Measurements from ENCODE around the gene ACD.
A peak's percentile ranks its signal among the peaks of the same experiment; 100 is the strongest.

Gene ACD

DNA sequence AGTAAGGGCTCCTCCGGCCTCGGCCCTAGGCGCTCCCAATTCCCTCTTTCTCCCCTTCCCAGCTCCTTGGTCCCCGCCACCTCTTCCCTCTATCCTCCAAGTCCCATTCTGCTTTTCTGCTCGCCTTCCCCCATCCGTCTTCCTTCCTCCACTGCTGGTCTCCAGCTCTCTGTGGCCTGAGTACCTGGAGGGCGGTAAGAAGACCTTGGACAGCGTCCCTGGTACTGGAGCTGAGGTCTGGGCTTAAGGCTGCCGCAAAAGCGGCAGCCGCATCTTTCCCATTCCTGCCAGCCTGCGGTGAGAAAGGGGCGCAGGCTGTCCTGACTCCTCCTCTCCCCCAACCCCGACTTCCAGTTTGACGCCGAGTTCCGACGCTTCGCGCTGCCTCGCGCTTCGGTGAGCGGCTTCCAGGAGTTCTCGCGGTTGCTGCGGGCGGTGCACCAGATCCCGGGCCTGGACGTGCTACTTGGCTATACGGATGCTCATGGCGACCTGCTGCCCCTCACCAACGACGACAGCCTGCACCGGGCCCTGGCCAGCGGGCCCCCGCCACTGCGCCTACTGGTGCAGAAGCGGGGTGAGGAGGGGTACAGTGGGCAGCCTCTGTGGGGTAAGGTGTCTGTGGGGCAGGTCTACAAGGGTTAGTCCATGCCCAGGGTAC lies 1.2 kb upstream of the ACD start:
- peak; percentile 35 to 39 for DNase-seq

DNA sequence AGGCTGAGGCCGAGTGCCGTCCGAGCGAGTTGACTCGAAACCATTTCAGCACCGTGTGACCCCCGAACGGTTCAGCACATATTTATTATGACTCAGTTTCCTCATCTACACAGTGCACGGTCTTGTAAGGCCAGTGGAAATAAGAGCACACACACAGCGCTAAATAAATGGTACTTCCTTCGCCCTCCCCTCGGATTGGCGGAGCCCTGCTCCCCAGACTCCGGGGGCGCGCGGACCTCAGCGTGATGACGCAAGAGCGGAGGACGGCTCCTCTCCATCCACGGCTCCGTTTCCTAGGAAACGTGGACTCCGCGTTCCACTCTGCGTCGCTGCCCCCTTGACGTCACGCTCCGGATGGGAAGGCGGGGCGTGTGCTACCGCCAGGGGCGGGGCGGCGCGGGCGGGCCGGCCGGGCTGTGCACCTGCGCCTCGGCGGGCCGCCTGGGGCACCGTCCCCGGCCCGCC lies 536 bp upstream of the ACD start, which contains the start of gene PARD6A:
PARD6A (plus strand) TSS at position 397 of the 465 bp plus-strand sequence. CDS start 79 bp downstream, outside the sequence.
- peak; percentile 96 to 97 for DNase-seq

DNA sequence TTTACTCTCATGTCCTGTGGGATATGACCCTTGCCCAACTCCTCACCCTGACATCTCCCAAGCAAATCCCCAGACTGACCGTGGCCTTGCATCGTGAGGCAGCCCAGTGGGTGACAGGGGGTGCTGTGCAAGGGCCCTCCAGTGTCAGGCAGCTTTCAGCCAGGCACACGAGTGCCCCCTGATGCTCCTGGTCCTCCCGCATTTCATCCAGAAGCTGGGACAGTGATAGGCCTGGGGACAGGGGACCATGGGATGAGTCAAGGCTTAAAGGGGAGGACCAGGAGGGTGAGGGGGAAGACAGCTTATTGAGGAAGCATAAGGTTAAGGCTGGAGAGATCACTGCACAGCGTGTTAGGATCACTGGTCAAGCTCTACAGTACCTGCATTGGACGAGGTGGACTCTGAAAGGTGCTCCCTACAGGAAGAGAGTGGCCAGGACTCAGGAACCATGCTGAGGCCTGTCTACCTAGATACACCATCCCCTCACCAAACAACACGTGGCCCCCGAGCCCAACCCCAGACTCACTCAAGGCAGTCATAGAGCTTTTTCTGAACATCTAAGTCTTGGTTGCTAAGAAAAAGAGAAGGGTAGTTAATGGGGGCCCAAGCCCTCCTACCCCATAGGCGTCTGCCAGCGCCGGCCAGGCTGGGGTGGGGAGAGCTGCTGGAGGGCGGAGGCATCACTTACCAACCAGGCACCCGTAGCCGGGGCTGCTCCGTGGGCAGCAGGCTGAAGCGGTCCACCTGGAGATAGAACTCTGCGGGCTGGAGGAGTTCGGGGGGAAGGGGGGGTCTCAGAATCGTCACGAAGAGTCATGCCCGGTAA lies 998 bp downstream of the ACD start:
- no peak for DNase-seq

- no peak for DNase-seq
These were observed 2.1 kb downstream of the ACD start for GRCh38 chr16:67657751-67658518.

DNA sequence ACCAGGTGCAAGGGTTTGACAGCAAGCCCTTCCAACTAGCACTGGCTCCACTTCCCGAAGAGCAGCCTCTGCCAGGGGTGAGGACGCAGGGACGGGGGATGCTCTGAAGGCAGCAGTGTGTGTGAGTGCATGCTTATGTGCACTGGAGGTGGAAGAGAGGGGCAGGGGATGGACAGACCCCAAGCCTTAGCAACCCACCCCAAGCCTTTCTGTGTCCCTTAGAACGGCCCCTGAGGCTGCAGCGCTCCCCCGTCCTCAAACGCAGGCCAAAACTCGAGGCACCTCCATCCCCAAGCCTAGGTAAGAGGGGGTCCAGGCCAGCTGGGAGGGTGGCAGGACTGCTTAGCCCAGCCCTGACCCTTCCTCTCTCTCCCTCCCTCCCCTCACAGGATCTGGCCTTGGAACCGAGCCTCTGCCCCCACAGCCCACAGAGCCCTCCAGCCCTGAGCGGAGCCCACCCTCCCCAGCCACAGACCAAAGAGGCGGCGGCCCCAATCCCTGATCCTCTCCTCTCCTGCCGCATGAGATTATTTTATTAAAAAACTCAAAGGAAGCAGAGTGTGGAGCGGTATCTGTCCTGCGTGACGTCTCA lies 2.9 kb downstream of the ACD start:
- DNase-seq = no peak

DNA sequence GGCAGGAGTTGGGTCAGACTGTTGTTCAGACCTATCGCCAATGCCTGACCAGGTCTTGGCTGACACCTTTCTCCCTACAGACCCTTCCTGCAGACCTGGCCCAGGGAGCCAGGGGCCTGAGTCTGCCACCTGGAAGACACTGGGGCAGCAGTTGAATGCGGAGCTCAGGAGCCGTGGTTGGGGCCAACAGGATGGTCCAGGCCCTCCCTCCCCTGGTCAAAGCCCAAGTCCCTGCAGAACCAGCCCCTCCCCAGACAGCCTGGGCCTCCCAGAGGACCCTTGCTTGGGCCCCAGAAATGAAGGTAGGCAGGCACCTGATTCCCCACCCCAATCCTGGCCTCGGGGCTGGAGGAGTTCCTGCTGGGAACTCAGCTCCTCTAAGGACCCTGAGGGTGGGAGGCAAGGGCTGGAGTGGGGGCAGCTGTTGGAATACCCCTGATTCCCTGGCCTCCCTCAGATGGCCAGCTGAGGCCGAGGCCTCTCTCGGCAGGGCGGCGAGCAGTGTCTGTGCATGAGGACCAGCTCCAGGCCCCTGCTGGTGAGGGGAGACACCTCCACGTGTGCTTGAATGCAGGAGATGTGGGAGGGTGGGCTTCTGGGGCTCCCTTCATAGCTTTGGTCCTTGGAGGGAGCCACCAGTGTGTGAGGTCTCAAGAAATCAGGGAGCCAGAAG lies 3.6 kb downstream of the ACD start:
- DNase-seq = no peak

GRCh38 chr16:67655363-67655762 lies 4.7 kb downstream of the ACD start:
- DNase-seq = no peak

- DNase-seq = no peak
These were observed 5.6 kb downstream of the ACD start for GRCh38 chr16:67654403-67654911.

DNA sequence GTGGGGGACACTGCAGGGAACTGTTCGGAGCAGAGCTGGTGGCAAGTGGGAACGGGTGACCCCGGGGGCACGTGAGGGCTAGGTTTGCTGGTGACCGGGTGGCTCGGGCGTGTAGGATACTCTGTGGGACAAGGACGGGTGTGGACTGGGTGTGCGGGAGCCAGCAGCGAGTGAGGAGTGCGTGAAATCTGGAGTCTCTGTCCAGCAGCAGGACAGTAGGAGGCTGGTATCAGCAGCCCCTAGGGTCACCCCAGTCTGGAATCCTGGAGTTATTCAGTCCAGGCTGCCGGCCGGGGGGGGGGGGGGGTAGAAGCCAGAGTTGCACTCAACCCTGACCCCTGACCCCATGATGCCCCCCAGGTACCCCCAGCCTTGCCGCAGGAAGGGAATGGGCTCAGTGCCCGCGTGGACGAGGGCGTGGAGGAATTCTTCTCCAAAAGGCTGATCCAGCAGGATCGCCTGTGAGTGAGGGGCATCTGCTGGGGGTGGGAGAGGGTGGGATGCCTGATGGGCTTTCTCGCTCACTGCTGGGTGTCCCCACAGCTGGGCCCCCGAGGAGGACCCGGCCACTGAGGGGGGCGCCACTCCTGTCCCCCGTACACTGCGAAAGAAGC lies 6.2 kb downstream of the ACD start:
- DNase-seq = no peak

DNA sequence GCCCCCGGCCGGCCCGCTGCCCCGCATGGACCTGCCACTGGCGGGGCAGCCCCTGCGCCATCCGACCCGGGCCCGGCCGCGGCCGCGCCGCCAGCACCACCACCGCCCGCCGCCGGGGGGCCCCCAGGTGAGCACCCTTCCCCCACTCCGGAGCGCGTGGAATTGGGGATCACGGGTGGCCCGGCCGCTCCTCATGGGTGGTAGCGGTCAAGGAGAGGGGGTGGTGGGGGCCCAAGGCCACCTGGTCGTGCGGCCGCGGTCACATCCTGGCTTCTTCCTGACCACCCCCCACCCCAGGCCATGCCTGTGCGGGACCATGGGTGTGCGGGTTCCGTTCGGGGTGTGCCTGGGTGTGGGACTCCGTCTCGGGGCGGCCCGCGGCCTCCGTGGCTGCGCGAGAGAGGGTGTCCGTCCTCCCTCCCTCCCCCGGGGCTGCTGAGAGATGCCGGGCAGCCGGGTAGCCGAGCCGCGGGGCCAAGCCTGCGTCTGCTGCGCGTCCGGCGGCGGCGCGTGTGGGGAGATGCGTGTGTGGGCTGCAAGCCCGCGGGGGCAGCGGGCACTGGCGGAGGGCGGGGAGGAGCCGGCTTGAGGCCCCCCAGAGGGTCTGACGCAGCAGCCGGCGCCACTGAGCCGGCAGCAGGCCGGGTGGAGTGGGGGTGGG lies 6.8 kb downstream of the ACD start:
- DNase-seq = no peak

DNA sequence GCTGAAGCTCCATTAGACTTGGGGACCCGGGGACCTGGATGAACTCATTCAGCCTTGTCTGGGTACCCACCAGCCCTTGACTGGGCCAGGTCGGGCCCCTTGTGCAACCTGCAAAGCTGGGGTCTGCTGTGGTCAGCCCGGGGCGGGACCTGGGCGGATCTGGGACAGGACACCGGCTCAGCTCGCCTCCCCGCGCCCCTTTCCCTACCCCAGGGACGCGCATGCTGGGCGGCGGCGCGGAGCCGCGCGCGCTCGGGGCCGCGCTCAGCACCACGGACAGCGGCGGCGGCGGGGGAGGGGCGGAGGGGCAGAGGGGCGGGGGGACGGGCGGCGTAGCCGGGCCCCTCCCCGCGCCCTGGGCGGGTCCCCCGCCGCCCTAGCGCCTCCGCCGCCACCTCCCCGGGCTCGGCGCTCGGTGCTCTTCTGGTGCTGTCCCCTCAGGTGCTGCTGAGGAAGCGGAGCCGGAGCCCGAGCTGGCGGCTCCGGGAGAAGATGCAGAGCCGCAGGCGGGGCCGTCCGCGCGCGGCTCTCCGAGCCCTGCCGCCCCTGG lies 7.4 kb downstream of the ACD start:
- DNase-seq = no peak

- DNase-seq = no peak
These were observed 8.2 kb downstream of the ACD start for GRCh38 chr16:67651847-67652246.

DNA sequence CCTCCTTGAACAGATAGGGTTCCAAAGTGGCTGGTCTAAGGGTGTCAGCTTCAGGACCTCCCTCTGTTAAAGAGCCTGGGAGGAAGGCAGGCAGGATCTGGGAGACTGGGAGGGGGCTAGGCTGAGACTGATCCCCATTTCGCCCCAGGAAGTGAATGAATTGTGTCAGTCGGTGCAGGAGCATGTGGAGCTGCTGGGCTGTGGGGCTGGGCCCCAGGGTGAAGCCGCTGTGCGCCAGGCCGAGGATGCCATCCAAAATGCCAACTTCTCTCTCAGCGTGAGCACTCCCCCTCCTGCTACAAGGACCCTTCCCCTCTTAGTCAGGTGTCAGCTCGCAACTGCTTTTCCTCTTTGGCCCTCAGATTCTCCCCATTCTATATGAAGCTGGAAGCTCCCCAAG lies 9.0 kb downstream of the ACD start:
- DNase-seq = no peak

DNA sequence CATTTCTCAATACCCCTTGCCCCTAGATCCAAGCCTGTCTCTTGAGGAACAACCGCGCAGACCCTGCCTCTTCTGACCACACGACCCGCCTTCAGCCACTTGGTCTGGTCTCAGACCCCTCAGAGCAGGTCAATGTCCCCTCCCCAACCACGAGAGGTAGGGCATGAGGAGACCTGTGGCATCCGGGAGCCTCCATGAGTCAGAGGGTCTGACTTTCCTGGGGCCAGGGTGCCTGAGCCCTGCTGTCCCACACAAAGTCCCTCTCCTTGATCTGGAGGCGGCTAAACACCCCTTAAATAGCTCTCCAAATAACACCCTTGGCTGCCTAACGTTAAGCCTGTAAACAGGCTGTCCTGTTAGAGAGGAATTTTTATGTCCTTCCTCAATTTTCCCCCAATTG lies 10.0 kb downstream of the ACD start:
- DNase-seq = no peak

DNA sequence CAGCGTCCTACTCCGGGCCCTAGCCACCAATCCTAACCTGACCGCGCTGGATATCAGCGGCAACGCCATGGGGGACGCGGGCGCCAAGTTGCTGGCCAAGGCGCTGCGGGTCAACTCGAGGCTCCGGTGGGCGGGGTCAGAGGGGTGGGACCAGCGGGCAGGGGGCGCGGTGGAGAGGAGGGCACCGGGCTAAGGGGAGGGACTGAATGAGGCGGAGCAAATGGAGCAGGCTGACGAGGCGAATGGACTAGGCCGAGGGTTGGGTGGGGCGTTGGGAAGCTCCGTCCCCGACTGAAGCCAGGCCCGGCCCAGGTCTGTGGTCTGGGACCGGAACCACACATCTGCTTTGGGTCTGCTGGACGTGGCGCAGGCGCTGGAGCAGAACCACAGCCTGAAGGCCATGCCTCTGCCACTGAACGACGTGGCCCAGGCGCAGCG lies 10.5 kb downstream of the ACD start:
- no peak for DNase-seq

DNA sequence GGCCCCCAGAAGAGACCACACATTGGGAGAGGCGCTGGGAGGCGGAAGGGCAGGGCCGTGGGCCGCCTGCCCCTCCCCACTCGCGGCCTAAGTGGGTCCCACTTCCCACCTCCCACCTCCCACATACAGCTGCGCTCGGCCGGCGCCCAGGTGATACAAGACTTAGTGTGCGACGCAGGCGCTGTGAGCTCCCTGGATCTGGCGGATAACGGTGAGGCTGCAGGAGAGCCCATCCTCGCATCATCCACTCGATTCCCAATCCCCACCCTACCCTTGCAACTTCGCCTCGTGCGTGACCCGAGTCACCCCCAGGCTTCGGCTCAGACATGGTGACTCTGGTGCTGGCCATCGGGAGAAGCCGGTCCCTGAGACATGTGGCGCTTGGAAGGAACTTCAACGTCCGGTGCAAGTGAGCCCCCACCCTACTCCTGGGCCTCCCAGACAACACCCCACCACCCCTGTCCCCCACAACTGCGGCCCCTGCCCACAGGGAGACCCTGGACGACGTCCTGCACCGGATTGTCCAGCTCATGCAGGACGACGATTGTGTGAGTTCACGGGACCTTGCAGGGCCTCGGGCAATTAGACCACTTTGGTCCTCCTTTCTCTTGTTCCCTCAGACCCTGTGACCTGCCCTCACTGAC lies 11.2 kb downstream of the ACD start:
- DNase-seq = no peak

GRCh38 chr16:67648088-67648763 lies 11.8 kb downstream of the ACD start:
- no peak for DNase-seq

DNA sequence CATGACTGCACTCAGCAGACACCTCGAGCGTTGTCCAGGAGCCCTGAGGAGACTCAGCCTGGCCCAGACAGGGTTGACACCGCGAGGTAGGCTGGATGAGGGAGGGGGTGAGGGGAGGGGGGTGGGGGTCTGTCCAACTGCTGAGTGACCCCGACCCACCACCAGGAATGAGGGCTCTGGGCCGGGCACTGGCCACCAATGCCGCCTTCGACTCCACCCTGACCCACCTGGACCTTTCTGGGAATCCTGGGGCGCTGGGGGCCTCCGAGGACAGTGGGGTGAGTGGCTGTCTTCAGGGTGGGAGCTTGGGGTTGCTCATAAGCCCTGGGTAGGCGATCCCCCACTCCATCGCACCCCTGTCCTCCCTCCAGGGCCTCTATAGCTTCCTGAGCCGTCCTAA lies 12.4 kb downstream of the ACD start:
- DNase-seq = no peak

DNA sequence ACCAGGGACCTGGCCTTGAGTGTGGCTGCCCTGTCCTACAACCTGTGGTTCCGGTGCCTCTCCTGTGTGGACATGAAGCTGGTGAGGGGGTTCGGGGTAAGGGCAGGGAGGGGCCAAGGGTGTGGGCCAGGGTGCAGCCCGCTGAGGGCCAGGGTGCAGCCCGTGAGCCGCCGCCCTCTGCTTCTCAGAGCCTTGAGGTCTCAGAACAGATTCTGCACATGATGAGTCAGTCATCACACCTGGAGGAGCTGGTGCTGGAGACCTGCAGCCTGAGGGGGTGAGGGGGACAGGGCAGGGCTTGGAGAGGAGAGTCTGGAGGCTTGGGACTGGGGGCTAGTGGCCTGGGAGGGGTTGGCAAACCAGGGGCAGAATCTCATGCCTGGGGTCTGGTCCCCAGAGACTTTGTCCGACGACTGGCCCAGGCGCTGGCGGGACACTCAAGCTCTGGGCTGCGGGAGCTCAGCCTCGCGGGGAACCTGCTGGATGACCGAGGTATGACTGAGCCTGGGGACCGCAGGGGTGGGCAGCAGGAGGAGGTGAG lies 12.9 kb downstream of the ACD start:
- no peak for DNase-seq
